Stimulated activated CD4-positive, alpha-beta T cell treated with anti-CD3 and anti-CD28 coated beads, TNF-alpha, amount 100 ng/mL, for 4 hours (primary cell): ENCODE results near the gene PPFIBP2.
"Not testable (repeated sequence)": the region's sequence is repeated elsewhere in the genome, so short reads cannot be mapped to it uniquely, and the experiment has no call there.

Experiments used
- DNase-seq, 3 experiments: peaks; one replicate each; pipeline ENCODE4 v3.0.0-alpha.2; 2020; ENCODE audit warnings: low read depth in 3 of 3

The PPFIBP2 gene

GRCh38 chr11:7635137-7635536, 121.3 kb downstream of the PPFIBP2 start:
- no peak for DNase-seq

GRCh38 chr11:7635708-7636107, 121.9 kb downstream of the PPFIBP2 start:
- DNase-seq = no peak

DNA sequence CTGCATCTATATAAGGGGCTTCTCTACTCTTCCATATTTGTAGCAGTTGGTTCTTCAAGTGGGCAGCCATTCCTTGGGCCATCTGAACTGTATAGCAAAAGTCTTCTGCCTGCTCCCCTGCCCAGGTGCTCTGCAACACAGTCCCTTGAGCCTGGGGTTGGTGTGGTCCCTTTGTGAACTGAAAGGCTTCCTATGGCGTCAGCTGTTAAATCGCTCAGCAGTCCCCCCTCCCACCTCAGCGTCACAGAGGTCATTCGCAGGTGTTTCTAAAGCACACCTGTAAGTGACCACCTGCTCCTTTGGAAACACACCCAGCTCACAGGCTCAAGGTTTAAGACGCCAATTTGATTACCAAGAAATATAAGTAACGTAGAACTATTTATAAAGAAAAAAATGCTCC, 122.6 kb downstream of the PPFIBP2 start:
- no peak for DNase-seq

- no peak for DNase-seq
Observed at GRCh38 chr11:7637447-7638157, 123.8 kb downstream of the PPFIBP2 start.

GRCh38 chr11:7638710-7639642, 125.2 kb downstream of the PPFIBP2 start:
- no peak for DNase-seq

DNA sequence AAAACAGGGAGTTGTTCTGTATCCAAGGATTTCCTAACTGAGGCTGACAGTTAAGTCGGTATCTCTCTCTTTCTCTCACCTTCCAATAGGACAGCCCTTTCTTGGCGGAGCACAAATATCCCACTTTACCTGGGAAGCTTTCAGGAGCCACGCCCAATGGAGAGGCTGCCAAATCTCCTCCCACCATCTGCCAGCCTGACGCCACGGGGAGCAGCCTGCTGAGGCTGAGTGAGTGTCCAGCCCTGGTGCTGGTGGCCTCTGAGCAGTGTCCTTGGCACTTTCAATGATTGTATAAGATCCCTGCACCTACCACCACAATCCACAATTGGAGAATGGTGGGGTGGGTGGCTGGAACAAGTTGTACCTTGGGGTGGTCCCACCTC, 125.8 kb downstream of the PPFIBP2 start:
- DNase-seq = no peak

DNA sequence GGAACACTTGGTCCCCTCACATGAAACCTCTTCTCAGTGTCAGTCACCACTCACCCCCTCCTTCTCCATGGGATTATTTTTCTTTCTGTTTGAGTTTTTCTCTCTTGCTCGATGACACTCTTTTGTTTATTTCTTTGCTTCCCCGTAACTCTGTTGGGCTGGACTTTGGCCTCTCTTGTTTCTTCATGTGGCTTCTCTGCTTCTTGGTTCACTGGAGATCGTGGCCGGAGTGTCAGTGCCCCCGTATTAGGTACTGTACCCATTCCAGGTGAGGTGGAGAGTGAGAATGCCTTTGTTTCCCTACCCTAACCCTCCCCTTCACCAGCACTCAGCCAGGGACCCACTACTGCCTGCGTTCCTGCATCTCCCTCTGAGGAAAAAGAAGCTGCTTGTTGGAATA, 127.0 kb downstream of the PPFIBP2 start:
- DNase-seq = no peak

GRCh38 chr11:7642747-7643146, 128.9 kb downstream of the PPFIBP2 start:
- no peak for DNase-seq

GRCh38 chr11:7643314-7643713, 129.5 kb downstream of the PPFIBP2 start:
- DNase-seq = no peak

DNA sequence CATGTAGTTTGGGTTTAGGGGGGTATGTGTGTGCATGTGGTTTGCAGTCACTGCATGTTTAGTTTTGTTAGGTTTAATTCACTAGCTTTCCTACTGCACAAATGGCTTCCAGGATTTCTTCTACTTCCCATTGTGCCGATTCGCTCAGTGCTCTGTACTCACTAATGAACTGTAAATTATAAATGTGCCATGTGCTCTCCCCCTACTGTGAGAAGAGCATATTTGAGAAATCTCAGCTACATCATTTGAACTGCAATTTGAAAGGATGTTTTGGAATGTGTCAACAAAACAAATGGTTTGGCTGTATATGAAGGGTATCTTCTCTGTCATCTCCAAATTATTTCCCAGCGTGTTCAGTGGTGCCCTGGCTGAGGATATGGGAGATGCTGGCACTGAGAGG, 131.4 kb downstream of the PPFIBP2 start:
- no peak for DNase-seq

GRCh38 chr11:7646866-7647265, 133.1 kb downstream of the PPFIBP2 start:
- DNase-seq = no peak

DNA sequence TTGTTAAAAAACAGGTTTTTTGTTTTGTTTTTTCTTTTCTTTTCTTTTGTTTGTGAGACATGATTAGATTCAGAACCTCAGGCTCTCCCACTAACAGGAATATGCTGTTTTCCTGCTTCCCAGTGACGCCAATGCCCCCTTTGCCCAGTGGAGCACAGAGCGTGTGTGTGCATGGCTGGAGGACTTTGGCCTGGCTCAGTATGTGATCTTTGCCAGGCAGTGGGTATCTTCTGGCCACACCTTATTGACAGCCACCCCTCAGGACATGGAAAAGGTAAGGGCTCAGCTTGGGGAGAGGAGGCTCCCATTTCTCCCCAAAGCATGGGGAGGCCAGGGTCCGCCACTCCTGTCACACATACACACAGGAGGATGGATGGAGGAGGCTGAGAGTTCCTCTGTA, 134.5 kb downstream of the PPFIBP2 start:
- DNase-seq = no peak

- no peak for DNase-seq
Observed at GRCh38 chr11:7651140-7651551, 137.3 kb downstream of the PPFIBP2 start.

GRCh38 chr11:7651700-7652099, 137.9 kb downstream of the PPFIBP2 start:
- no peak for DNase-seq

DNA sequence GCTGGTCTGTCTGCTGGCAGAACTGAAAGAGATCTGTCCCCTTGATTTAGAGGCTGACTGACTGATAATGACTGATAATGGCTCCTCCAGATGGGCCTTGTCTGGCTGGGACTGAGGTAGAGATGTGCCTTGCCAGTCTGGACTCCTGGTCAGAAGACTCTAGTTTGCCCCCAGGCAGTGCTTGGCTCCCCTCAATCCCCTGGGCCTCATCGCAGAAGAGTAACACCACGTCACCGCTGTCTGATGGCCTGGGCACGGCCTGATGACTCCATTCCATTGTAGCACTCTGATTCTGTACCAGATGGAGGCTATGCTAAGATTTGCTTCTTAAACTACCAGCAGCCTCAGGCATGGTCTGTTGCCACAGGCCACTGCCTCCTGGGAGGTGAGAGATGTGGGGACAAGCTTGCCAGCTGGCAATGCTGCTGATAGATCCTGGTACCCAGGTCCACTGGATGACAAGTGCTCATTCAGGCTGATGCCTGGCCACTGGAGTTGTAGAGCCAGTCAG, 140.5 kb downstream of the PPFIBP2 start:
- no peak for DNase-seq

- DNase-seq = no peak
Observed at GRCh38 chr11:7655253-7656217, 141.7 kb downstream of the PPFIBP2 start.

GRCh38 chr11:7656704-7657103, 142.9 kb downstream of the PPFIBP2 start:
- DNase-seq = no peak

DNA sequence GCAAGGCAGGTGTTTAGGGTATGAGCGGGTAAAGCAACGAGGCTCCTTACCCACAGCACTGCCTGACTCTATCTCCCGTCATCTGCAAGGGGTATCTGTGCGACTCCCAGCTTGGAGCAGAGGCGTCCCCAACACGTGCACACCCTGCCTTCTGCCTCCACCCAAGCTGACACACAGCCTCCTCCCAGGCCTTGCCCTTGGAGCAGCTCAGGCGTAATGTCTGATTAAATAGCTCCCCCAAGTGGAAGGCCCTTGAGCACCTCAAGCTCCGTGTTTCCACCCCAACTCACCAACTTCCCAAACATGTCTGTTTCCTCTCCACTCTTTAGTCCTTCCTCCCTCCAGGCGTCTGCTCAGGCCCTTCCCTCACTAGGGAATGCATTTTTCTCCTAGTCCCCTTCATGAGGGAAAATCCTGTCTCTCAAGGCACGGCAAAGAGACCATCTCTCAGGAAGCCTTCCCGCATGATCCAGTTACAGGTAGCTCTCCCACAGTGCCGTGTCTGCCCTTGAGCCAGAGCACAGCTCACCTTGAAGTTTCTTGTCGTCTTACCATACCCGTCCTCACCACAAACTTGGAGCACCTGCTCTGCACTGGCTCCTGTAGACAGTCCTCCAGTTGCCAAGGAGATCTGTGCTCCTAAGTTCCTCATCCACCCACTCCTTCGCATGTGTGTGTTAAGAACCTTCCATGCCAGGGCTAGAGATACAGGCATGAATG, 143.7 kb downstream of the PPFIBP2 start:
- DNase-seq = no peak

DNA sequence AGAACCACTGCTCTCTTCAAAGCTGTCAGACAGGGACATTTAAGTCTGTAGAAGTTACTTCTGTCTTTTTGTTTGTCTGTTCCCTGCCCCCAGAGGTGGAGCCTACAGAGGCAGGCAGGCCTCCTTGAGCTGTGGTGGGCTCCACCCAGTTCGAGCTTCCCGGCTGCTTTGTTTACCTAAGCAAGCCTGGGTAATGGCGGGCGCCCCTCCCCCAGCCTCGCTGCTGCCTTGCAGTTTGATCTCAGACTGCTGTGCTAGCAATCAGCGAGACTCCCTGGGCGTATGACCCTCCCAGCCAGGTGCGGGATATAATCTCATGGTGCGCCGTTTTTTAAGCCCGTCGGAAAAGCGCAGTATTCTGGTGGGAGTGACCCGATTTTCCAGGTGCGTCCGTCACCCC, 149.7 kb downstream of the PPFIBP2 start:
- not testable (repeated sequence) for DNase-seq

- no peak for DNase-seq
Observed at GRCh38 chr11:7664867-7665266, 151.1 kb downstream of the PPFIBP2 start.
